MCF 10A (cell line): ENCODE results near the gene ACER1. TPM values are rescaled to one million over a fixed set of nuclear protein-coding genes. Genes with fewer than 3 reads are reported as not detected.

Experiments
- BruUV-seq: library from RNA; stranded (reverse); fragments of 400-500 nt; replicated peaks from 2 replicates; lab custom pipeline; 2021; lab: Mats Ljungman, UMichigan
- CTCF ChIA-PET: fragments of 300-600 bp; sonication (Branson Sonifier 250); formaldehyde crosslinking; extraction: SDS; loops from one replicate; lab custom pipeline; 2021; ENCODE audit warnings: antibody characterized with exemption, inconsistent platforms; lab: Yijun Ruan, JAX
- POLR2A ChIA-PET: fragments of 300-600, 350-650 bp; sonication (Branson Sonifier 250); formaldehyde crosslinking; extraction: SDS; loops from one replicate; lab custom pipeline; 2020; ENCODE audit warnings: antibody characterized with exemption, inconsistent platforms; lab: Yijun Ruan, JAX
- DNase-seq: peaks from one replicate; pipeline ENCODE4 v3.0.0-alpha.2; 2018; ENCODE audit not compliant: unreplicated experiment
- H3K27ac Mint-ChIP-seq: one replicate; pipeline ENCODE4 v1.8.0; 2022; ENCODE audit warnings: mild to moderate bottlenecking, low read depth, mixed read lengths; ENCODE audit not compliant: unreplicated experiment
- H3K27me3 Mint-ChIP-seq: one replicate; pipeline ENCODE4 v1.8.0; 2022; ENCODE audit warnings: mixed read lengths; ENCODE audit not compliant: insufficient read depth, unreplicated experiment
- H3K36me3 Mint-ChIP-seq: one replicate; pipeline ENCODE4 v1.8.0; 2022; ENCODE audit warnings: mild to moderate bottlenecking, moderate library complexity, mixed read lengths; ENCODE audit not compliant: insufficient read depth, unreplicated experiment
- H3K4me1 Mint-ChIP-seq: one replicate; pipeline ENCODE4 v1.8.0; 2022; ENCODE audit warnings: mixed read lengths; ENCODE audit not compliant: insufficient read depth, unreplicated experiment
- H3K4me3 Mint-ChIP-seq: one replicate; pipeline ENCODE4 v1.8.0; 2022; ENCODE audit warnings: mild to moderate bottlenecking, moderate library complexity, mixed read lengths; ENCODE audit not compliant: unreplicated experiment
- H3K9me3 Mint-ChIP-seq: one replicate; pipeline ENCODE4 v1.8.0; 2022; ENCODE audit warnings: mixed read lengths; ENCODE audit not compliant: unreplicated experiment
- intact Hi-C: fragments of 100-400 bp; cut with micrococcal nuclease; formaldehyde crosslinking; loops from 2 replicates; pipeline ENCODE4 v1.14.1; 2022
- total RNA-seq: library from RNA; stranded (reverse); gene quantifications from 2 replicates; pipeline ENCODE4 v1.2.3, GENCODE V29; 2022
- TF ChIP-seq, protein P1 (sequence below): fragments of 200-600 bp; IDR thresholded peaks from one replicate; pipeline ENCODE4 v1.8.0; 2022; ENCODE audit warnings: antibody characterized with exemption, mild to moderate bottlenecking; ENCODE audit not compliant: unreplicated experiment

Gene ACER1
- total RNA-seq, 1 experiment from 2014 or later: not detected

DNA sequence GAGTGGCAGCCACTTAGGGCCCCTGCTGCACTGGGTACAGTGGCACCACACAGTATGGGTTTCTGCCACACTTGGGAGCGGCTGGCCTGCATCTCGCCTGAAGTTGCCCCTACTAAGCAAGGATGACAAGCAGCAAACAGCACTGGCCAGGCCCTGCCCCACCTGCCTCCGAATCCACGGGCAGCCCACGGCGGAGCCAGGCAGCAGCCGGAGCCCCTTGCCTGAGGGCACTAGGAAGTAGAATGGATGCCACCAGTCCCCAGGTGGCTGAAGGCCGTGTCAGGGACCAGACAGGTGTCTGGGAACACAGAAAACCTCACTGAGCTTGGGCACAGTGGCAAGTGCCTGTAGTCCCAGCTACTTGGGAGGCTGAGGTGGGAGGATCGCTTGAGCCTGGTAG lies 73.0 kb downstream of the ACER1 start:
- H3K4me3 Mint-ChIP-seq: no peak overlapping the region
- ChIA-PET CTCF (interaction anchor here (0.7 to 1.7 kb wide), 4 partner anchors 11 to 39 kb away, joined by 3 to 6 read pairs (median 3); no protein-coding TSS in a partner anchor), POLR2A (interaction anchor here (0.9 kb wide), 1 partner anchor 11 kb away, joined by 3 read pairs; no protein-coding TSS in a partner anchor)
- intact Hi-C loops: no loop called here
- no TSS peak for BruUV-seq
- DNase-seq: no peak
- H3K27me3 Mint-ChIP-seq: no peaks in the 10 kb centered on the region
- H3K9me3 Mint-ChIP-seq: no peaks in the 10 kb centered on the region
- H3K36me3 Mint-ChIP-seq: peaks cover 56% of the 10 kb centered on the region
- no peak overlapping the region for H3K27ac Mint-ChIP-seq
- TF ChIP-seq, protein P1, sequence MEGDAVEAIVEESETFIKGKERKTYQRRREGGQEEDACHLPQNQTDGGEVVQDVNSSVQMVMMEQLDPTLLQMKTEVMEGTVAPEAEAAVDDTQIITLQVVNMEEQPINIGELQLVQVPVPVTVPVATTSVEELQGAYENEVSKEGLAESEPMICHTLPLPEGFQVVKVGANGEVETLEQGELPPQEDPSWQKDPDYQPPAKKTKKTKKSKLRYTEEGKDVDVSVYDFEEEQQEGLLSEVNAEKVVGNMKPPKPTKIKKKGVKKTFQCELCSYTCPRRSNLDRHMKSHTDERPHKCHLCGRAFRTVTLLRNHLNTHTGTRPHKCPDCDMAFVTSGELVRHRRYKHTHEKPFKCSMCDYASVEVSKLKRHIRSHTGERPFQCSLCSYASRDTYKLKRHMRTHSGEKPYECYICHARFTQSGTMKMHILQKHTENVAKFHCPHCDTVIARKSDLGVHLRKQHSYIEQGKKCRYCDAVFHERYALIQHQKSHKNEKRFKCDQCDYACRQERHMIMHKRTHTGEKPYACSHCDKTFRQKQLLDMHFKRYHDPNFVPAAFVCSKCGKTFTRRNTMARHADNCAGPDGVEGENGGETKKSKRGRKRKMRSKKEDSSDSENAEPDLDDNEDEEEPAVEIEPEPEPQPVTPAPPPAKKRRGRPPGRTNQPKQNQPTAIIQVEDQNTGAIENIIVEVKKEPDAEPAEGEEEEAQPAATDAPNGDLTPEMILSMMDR: no peak
- H3K4me1 Mint-ChIP-seq: peaks cover 5% of the 10 kb centered on the region

DNA sequence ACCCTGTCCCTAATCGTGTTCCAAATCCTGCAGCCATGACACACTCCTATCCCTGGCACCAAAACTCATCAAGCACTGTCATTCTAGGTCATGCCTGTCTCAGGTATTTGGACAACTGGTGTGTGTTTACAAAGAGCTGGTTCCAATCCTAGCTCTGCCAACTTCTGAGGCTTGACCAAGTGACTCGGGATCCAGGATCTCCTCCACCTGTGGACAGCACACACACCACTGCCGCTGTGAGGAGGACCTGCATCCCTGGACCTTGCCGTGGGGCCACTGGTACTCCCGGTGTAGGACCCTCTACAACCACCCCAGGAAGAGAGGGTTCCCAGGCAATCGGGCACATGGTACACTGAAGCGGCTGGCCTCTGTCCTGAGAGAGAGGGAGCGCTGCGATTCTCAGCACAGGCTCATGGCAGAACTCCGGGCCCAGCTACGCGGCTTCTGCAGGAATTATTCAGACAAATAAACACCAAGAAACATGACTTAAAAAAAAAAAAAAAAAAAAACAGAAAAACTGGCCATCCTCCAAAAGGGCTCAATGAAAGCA lies 74.0 kb downstream of the ACER1 start:
- no peaks in the 10 kb centered on the region for H3K9me3 Mint-ChIP-seq
- H3K27me3 Mint-ChIP-seq: no peaks in the 10 kb centered on the region
- H3K36me3 Mint-ChIP-seq: peaks cover 56% of the 10 kb centered on the region

DNA sequence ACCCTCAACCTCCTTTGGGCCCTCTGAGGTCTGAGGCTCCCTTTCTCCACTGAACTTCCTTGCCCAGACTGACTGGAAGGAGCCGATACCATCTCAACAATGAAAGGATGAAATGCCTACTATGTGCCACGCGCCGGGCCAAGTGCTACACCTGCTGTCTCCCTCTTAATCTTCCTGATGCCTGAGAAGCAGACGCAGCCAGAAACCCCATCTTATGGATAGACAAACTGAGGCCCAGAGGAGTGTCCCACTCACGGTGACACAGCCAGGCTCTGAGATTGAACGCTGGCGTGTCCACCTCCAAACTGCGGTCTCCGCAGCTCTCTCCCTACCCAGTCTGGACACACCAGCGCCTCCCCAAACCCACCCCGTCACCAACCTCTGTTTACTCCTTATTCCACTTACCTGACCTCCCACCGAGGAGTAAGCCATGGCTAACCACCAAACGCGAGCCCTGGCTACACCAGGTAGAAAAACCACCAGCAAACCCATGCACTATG lies 74.5 kb downstream of the ACER1 start:
- Mint-ChIP-seq H3K27me3 (no peaks in the 10 kb centered on the region), H3K4me1 (peaks cover 5% of the 10 kb centered on the region), H3K36me3 (peaks cover 61% of the 10 kb centered on the region), H3K27ac (no peak overlapping the region), H3K9me3 (no peaks in the 10 kb centered on the region), H3K4me3 (no peak overlapping the region)
- CTCF ChIA-PET: interaction anchor here (1.1 kb wide), 1 partner anchor 40 kb away, joined by 3 read pairs; no protein-coding TSS in a partner anchor
- intact Hi-C loops: no loop called here
- DNase-seq: no peak
- POLR2A ChIA-PET: no interaction called here
- no TSS peak for BruUV-seq
- TF ChIP-seq, protein P1: no peak

More for the DNA sequence above, 74.0 kb downstream of the ACER1 start:
- DNase-seq: no peak
- Mint-ChIP-seq H3K4me3 (no peak overlapping the region), H3K4me1 (peaks cover 5% of the 10 kb centered on the region), H3K27ac (no peak overlapping the region)
- BruUV-seq: no TSS peak
- intact Hi-C loops: no loop called here
- ChIA-PET CTCF (interaction anchor here (1.1 kb wide), 1 partner anchor 41 kb away, joined by 3 read pairs; no protein-coding TSS in a partner anchor), POLR2A (no interaction called here)
- TF ChIP-seq, protein P1: no peak

Other genes starting within 250 kb of the ACER1 start
- gene RFX2, start 223.1 kb downstream of the ACER1 start, total RNA-seq: 9.9 and 10.7 TPM in 2 replicates
- gene ACSBG2, start 197.9 kb downstream of the ACER1 start, total RNA-seq: not detected in 2 replicates
- gene MLLT1, start 53.6 kb downstream of the ACER1 start, total RNA-seq: 53.9 and 59.0 TPM in 2 replicates
- gene CLPP, start 27.9 kb upstream of the ACER1 start, total RNA-seq: 132 and 142 TPM in 2 replicates
- 49.9 and 51.5 TPM in 2 replicates for gene ALKBH7, start 39.2 kb upstream of the ACER1 start, total RNA-seq
- gene PSPN, start 42.3 kb upstream of the ACER1 start, total RNA-seq: 1.1 and 1.9 TPM in 2 replicates
- gene GTF2F1, start 59.6 kb upstream of the ACER1 start, total RNA-seq: 65.6 and 84.8 TPM in 2 replicates
- gene KHSRP, start 91.2 kb upstream of the ACER1 start, total RNA-seq: 269 and 278 TPM in 2 replicates
- gene SLC25A41, start 100.2 kb upstream of the ACER1 start, total RNA-seq: not detected in 2 replicates
- gene SLC25A23, start 126.2 kb upstream of the ACER1 start, total RNA-seq: 14.5 and 21.3 TPM in 2 replicates
- 13.6 and 15.6 TPM in 2 replicates for gene CRB3, start 130.7 kb upstream of the ACER1 start, total RNA-seq
- not detected in 2 replicates for gene DENND1C, start 148.2 kb upstream of the ACER1 start, total RNA-seq
- not detected in 2 replicates for gene TUBB4A, start 168.7 kb upstream of the ACER1 start, total RNA-seq
- gene TNFSF9, start 197.4 kb upstream of the ACER1 start, total RNA-seq: 6.2 and 6.9 TPM in 2 replicates